NCI-H1436 treated with DMSO at 0.1 percent for 48 hours (cell line): ENCODE data around the gene FAM107A.
"Not testable (repeated sequence)": the region's sequence is repeated elsewhere in the genome, so short reads cannot be mapped to it uniquely, and the experiment has no call there.

Experiments
- DNase-seq: peaks from one replicate; lab custom pipeline; 2025; lab: John Stamatoyannopoulos, UW

FAM107A gene

GRCh38 chr3:58535531-58536500 lies 41.4 kb downstream of the FAM107A start:
- no peak for DNase-seq

GRCh38 chr3:58534592-58535494 lies 42.3 kb downstream of the FAM107A start:
- no peak for DNase-seq

- DNase-seq: no peak
These were observed 44.4 kb downstream of the FAM107A start for GRCh38 chr3:58532794-58533220.

GRCh38 chr3:58531956-58532355 lies 45.2 kb downstream of the FAM107A start:
- no peak for DNase-seq

GRCh38 chr3:58531555-58531954 lies 45.6 kb downstream of the FAM107A start:
- DNase-seq: no peak

- no peak for DNase-seq
These were observed 46.8 kb downstream of the FAM107A start for GRCh38 chr3:58530354-58530865.

- DNase-seq: no peak
These were observed 47.5 kb downstream of the FAM107A start for GRCh38 chr3:58529516-58530353.

- no peak for DNase-seq
These were observed 48.6 kb downstream of the FAM107A start for GRCh38 chr3:58528629-58529028.

GRCh38 chr3:58527440-58527839 lies 49.8 kb downstream of the FAM107A start:
- DNase-seq: not testable (repeated sequence)

GRCh38 chr3:58526515-58526957 lies 50.7 kb downstream of the FAM107A start:
- no peak for DNase-seq

- no peak for DNase-seq
These were observed 52.8 kb downstream of the FAM107A start for GRCh38 chr3:58524326-58524888.

GRCh38 chr3:58522759-58523425 lies 54.3 kb downstream of the FAM107A start:
- DNase-seq: no peak

GRCh38 chr3:58521917-58522631 lies 55.1 kb downstream of the FAM107A start:
- DNase-seq: no peak

- DNase-seq: no peak
These were observed 55.9 kb downstream of the FAM107A start for GRCh38 chr3:58521336-58521670.

GRCh38 chr3:58520403-58521335 lies 56.5 kb downstream of the FAM107A start:
- DNase-seq: no peak

- DNase-seq: no peak
These were observed 57.4 kb downstream of the FAM107A start for GRCh38 chr3:58519668-58520402.

GRCh38 chr3:58518291-58518789 lies 58.9 kb downstream of the FAM107A start:
- DNase-seq: no peak

- no peak for DNase-seq
These were observed 62.8 kb downstream of the FAM107A start for GRCh38 chr3:58514405-58514804.
